DND-41 (cell line): ENCODE measurements around the gene NDUFS1.
"Not testable (repeated sequence)": the region's sequence is repeated elsewhere in the genome, so short reads cannot be mapped to it uniquely, and the experiment has no call there.

Source experiments
- EZH2 ChIP-seq: IDR thresholded peaks from 3 replicates; pipeline ENCODE4 v1.6.1; 2012; ENCODE audit warnings: borderline replicate concordance, low read depth, mild to moderate bottlenecking, moderate library complexity, low read length, inconsistent platforms; ENCODE audit not compliant: severe bottlenecking
- TF ChIP-seq, protein P1 (sequence below): IDR thresholded peaks from 2 replicates; pipeline ENCODE4 v1.5.1; 2012; ENCODE audit warnings: borderline replicate concordance, low read length, moderate library complexity, mild to moderate bottlenecking; ENCODE audit not compliant: poor library complexity, severe bottlenecking; ENCODE audit errors: extremely low read depth

DNA sequence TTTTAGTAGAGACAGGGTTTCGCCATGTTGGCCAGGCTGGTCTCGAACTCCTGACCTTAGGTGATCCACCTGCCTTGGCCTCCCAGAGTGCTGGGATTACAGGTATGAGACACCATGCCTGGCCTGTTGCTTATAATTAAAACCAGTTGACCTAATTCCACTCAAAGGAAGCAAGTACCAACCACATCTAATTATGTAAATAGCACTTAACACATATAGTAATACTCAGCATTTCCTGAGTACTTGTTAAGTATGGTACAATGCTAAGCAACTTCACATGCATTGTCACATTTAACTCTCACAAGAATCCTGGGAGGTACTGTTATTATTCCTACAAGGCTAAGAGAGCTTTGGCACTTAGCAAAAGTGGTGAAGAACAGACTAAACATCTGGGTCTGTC is 48.1 kb upstream of the NDUFS1 start:
- TF ChIP-seq EZH2 = not testable (repeated sequence)
- TF ChIP-seq, protein P1, sequence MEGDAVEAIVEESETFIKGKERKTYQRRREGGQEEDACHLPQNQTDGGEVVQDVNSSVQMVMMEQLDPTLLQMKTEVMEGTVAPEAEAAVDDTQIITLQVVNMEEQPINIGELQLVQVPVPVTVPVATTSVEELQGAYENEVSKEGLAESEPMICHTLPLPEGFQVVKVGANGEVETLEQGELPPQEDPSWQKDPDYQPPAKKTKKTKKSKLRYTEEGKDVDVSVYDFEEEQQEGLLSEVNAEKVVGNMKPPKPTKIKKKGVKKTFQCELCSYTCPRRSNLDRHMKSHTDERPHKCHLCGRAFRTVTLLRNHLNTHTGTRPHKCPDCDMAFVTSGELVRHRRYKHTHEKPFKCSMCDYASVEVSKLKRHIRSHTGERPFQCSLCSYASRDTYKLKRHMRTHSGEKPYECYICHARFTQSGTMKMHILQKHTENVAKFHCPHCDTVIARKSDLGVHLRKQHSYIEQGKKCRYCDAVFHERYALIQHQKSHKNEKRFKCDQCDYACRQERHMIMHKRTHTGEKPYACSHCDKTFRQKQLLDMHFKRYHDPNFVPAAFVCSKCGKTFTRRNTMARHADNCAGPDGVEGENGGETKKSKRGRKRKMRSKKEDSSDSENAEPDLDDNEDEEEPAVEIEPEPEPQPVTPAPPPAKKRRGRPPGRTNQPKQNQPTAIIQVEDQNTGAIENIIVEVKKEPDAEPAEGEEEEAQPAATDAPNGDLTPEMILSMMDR = not testable (repeated sequence)
